ENCODE measurements around the gene NCS1. TPM values are rescaled to one million over a fixed set of nuclear protein-coding genes. Genes with fewer than 3 reads are reported as not detected.

NCS1 gene
- total RNA-seq, 1 donor from 2014 or later: 126 TPM

GRCh38 chr9:130240410-130241197, 68.4 kb downstream of the NCS1 start:
- peaks cover 2% of the 10 kb centered on the region for H3K9me3 Mint-ChIP-seq (ENCODE audit: unreplicated experiment)
- FAIRE-seq (no peak), DNase-seq (ENCODE audit: low read depth) (peak; percentile 60)
- H3K4me2 ChIP-seq (ENCODE audit: low read length): no peak overlapping the region
- H3K27me3 ChIP-seq (ENCODE audit: insufficient read depth, low read length): no peaks in the 10 kb centered on the region
- H3K4me1 ChIP-seq (ENCODE audit: insufficient read depth, low read length): peaks cover 6% of the 10 kb centered on the region
- H3K36me3 Mint-ChIP-seq (ENCODE audit: low read depth, unreplicated experiment): peaks cover 3% of the 10 kb centered on the region
- no peak overlapping the region for H3K9ac ChIP-seq (ENCODE audit: low read length)
- no peak overlapping the region for H3K4me3 ChIP-seq (ENCODE audit: insufficient read depth, low read depth, low read length)
- H3K36me3 ChIP-seq (ENCODE audit: insufficient read depth, low read length): no peaks in the 10 kb centered on the region
- TF ChIP-seq EZH2 (IDR thresholded peaks at IDR 0.05; ENCODE audit: insufficient read depth, low read length): no peak
- TF ChIP-seq CTCF (IDR thresholded peaks at IDR 0.05; ENCODE audit: insufficient read depth, low read depth, low read length): no peak
- no peak overlapping the region for H3K27ac Mint-ChIP-seq (ENCODE audit: unreplicated experiment)
- H3K9me3 ChIP-seq (ENCODE audit: insufficient read depth, low read depth, low read length): no peaks in the 10 kb centered on the region
- H2AFZ ChIP-seq (ENCODE audit: low read depth, low read length): no peak overlapping the region
- peaks cover 2% of the 10 kb centered on the region for H3K27me3 Mint-ChIP-seq (ENCODE audit: low read depth, unreplicated experiment)
- H3K4me3 Mint-ChIP-seq (ENCODE audit: unreplicated experiment): peak overlapping the region; percentile 29
- peaks cover 16% of the 10 kb centered on the region for H4K20me1 ChIP-seq (ENCODE audit: insufficient read depth, low read length)
- H3K4me1 Mint-ChIP-seq (ENCODE audit: low read depth, unreplicated experiment): peaks cover 12% of the 10 kb centered on the region
- H3K27ac ChIP-seq (ENCODE audit: low read depth, low read length): no peak overlapping the region
- no peaks in the 10 kb centered on the region for H3K79me2 ChIP-seq (ENCODE audit: insufficient read depth, low read length)

- no peak overlapping the region for H3K4me3 ChIP-seq (ENCODE audit: insufficient read depth, low read depth, low read length)
- H3K4me1 Mint-ChIP-seq (ENCODE audit: low read depth, unreplicated experiment): peaks cover 9% of the 10 kb centered on the region
- H3K27me3 Mint-ChIP-seq (ENCODE audit: low read depth, unreplicated experiment): peaks cover 2% of the 10 kb centered on the region
- no peak overlapping the region for H3K27ac Mint-ChIP-seq (ENCODE audit: unreplicated experiment)
- H3K27me3 ChIP-seq (ENCODE audit: insufficient read depth, low read length): no peaks in the 10 kb centered on the region
- no peaks in the 10 kb centered on the region for H3K9me3 ChIP-seq (ENCODE audit: insufficient read depth, low read depth, low read length)
- no peak for FAIRE-seq
- H3K27ac ChIP-seq (ENCODE audit: low read depth, low read length): no peak overlapping the region
- H3K36me3 Mint-ChIP-seq (ENCODE audit: low read depth, unreplicated experiment): no peaks in the 10 kb centered on the region
- no peaks in the 10 kb centered on the region for H3K79me2 ChIP-seq (ENCODE audit: insufficient read depth, low read length)
- TF ChIP-seq CTCF (IDR thresholded peaks at IDR 0.05; ENCODE audit: insufficient read depth, low read depth, low read length) (no peak), EZH2 (IDR thresholded peaks at IDR 0.05; ENCODE audit: insufficient read depth, low read length) (no peak)
- no peak overlapping the region for H3K4me2 ChIP-seq (ENCODE audit: low read length)
- peaks cover under 1% of the 10 kb centered on the region for H3K4me1 ChIP-seq (ENCODE audit: insufficient read depth, low read length)
- no peak for DNase-seq (ENCODE audit: low read depth)
- no peak overlapping the region for H3K9ac ChIP-seq (ENCODE audit: low read length)
- peaks cover 2% of the 10 kb centered on the region for H3K9me3 Mint-ChIP-seq (ENCODE audit: unreplicated experiment)
- H3K36me3 ChIP-seq (ENCODE audit: insufficient read depth, low read length): no peaks in the 10 kb centered on the region
- H2AFZ ChIP-seq (ENCODE audit: low read depth, low read length): no peak overlapping the region
- H3K4me3 Mint-ChIP-seq (ENCODE audit: unreplicated experiment): peak overlapping the region; percentile 29
- H4K20me1 ChIP-seq (ENCODE audit: insufficient read depth, low read length): peaks cover 10% of the 10 kb centered on the region
Measured at GRCh38 chr9:130241198-130241535, 69.0 kb downstream of the NCS1 start.

All from astrocyte (in vitro differentiated cells and primary cell).